Stimulated activated CD4-positive, alpha-beta T cell treated with anti-CD3 and anti-CD28 coated beads, Interleukin-1b, Interleukin-23, amount 100 ng/mL, for 24 hours (primary cell): Measurements from ENCODE around the gene CTRL.

Source experiments
- DNase-seq, 4 experiments: peaks; one replicate each; pipeline ENCODE4 v3.0.0-alpha.2; 2020; ENCODE audit warnings: low read depth in 4 of 4, low spot score in 1 of 4

CTRL gene

GRCh38 chr16:67892899-67893742 is 38.5 kb downstream of the CTRL start, which contains the start of gene PSKH1:
PSKH1 (plus strand) TSS chr16:67893254; CDS start chr16:67908750, 15,496 bp downstream.
- peak; percentile 83 to 93 (median 92) for DNase-seq

GRCh38 chr16:67892375-67892774 is 39.3 kb downstream of the CTRL start:
- no peak for DNase-seq

- no peak for DNase-seq
Measured at GRCh38 chr16:67888331-67888730, 43.3 kb downstream of the CTRL start.

GRCh38 chr16:67886387-67886786 is 45.3 kb downstream of the CTRL start:
- no peak for DNase-seq

GRCh38 chr16:67885976-67886375 is 45.7 kb downstream of the CTRL start:
- DNase-seq: no peak

- DNase-seq: no peak
Measured at GRCh38 chr16:67885545-67885944, 46.1 kb downstream of the CTRL start.

GRCh38 chr16:67884684-67885083 is 47.0 kb downstream of the CTRL start, which contains the start of gene NRN1L:
NRN1L (plus strand) TSS chr16:67884885; CDS start chr16:67884904, 19 bp downstream.
- no peak for DNase-seq

- peak; percentile 47 to 63 (median 57) for DNase-seq
Measured at GRCh38 chr16:67883872-67884261, 47.8 kb downstream of the CTRL start.

GRCh38 chr16:67883146-67883871 is 48.4 kb downstream of the CTRL start:
- no peak for DNase-seq

- DNase-seq: no peak
Measured at GRCh38 chr16:67882374-67883145, 49.1 kb downstream of the CTRL start.

- DNase-seq: no peak
Measured at GRCh38 chr16:67881621-67882161, 50.0 kb downstream of the CTRL start.

GRCh38 chr16:67880584-67880983 is 51.1 kb downstream of the CTRL start:
- no peak for DNase-seq

GRCh38 chr16:67879936-67880335 is 51.7 kb downstream of the CTRL start:
- no peak for DNase-seq
